KOPT-K1 (cell line): ENCODE results near the gene LRRN3.

Experiments used
- H3K27ac ChIP-seq: fragments of 200-600 bp; sonication (generic); 2 replicates; pipeline ENCODE4 v1.5.1; 2016; ENCODE audit warnings: antibody characterized with exemption, mild to moderate bottlenecking, low read depth, low read length; ENCODE audit not compliant: poor library complexity, severe bottlenecking
- H3K36me3 ChIP-seq: fragments of 200-600 bp; sonication (generic); 2 replicates; pipeline ENCODE4 v1.5.1; 2017; ENCODE audit warnings: antibody characterized with exemption, mild to moderate bottlenecking, low read length, moderate library complexity; ENCODE audit not compliant: insufficient read depth
- H3K9me3 ChIP-seq: fragments of 200-600 bp; sonication (generic); 2 replicates; pipeline ENCODE4 v1.5.1; 2017; ENCODE audit warnings: antibody characterized with exemption, low read length, mild to moderate bottlenecking; ENCODE audit not compliant: insufficient read depth, poor library complexity, severe bottlenecking

The LRRN3 gene

GRCh38 chr7:111090846-111091245 is at the start of gene LRRN3:
Gene LRRN3 (plus strand): TSS chr7:111091127. CDS start chr7:111122773, 31,646 bp downstream.
- H3K36me3 ChIP-seq = no peaks in the 10 kb centered on the region
- no peaks in the 10 kb centered on the region for H3K9me3 ChIP-seq
- no peak within 1 kb of the TSS for H3K27ac ChIP-seq

- H3K27ac ChIP-seq = no peak overlapping the region
- no peaks in the 10 kb centered on the region for H3K9me3 ChIP-seq
- no peaks in the 10 kb centered on the region for H3K36me3 ChIP-seq
Measured at GRCh38 chr7:111041577-111041976, 49.4 kb upstream of the LRRN3 start.

GRCh38 chr7:111042842-111043241 is 48.1 kb upstream of the LRRN3 start:
- H3K9me3 ChIP-seq = no peaks in the 10 kb centered on the region
- H3K36me3 ChIP-seq = no peaks in the 10 kb centered on the region
- no peak overlapping the region for H3K27ac ChIP-seq

GRCh38 chr7:111043561-111043960 is 47.4 kb upstream of the LRRN3 start:
- no peak overlapping the region for H3K27ac ChIP-seq
- H3K36me3 ChIP-seq = no peaks in the 10 kb centered on the region
- no peaks in the 10 kb centered on the region for H3K9me3 ChIP-seq

- no peak overlapping the region for H3K27ac ChIP-seq
- no peaks in the 10 kb centered on the region for H3K36me3 ChIP-seq
- H3K9me3 ChIP-seq = no peaks in the 10 kb centered on the region
Measured at GRCh38 chr7:111045449-111045848, 45.5 kb upstream of the LRRN3 start.

- H3K36me3 ChIP-seq = no peaks in the 10 kb centered on the region
- H3K27ac ChIP-seq = no peak overlapping the region
Measured at GRCh38 chr7:111047595-111047994, 43.3 kb upstream of the LRRN3 start.

GRCh38 chr7:111049971-111050680 is 40.8 kb upstream of the LRRN3 start:
- no peak overlapping the region for H3K27ac ChIP-seq
- H3K9me3 ChIP-seq = no peaks in the 10 kb centered on the region
- no peaks in the 10 kb centered on the region for H3K36me3 ChIP-seq

More at GRCh38 chr7:111047595-111047994, 43.3 kb upstream of the LRRN3 start:
- no peaks in the 10 kb centered on the region for H3K9me3 ChIP-seq

GRCh38 chr7:111050875-111051416 is 40.0 kb upstream of the LRRN3 start:
- no peak overlapping the region for H3K27ac ChIP-seq
- no peaks in the 10 kb centered on the region for H3K9me3 ChIP-seq
- no peaks in the 10 kb centered on the region for H3K36me3 ChIP-seq

- Histone ChIP-seq H3K36me3 (no peaks in the 10 kb centered on the region), H3K27ac (no peak overlapping the region), H3K9me3 (no peaks in the 10 kb centered on the region)
Measured at GRCh38 chr7:111051832-111052231, 39.1 kb upstream of the LRRN3 start.

- no peaks in the 10 kb centered on the region for H3K9me3 ChIP-seq
- H3K36me3 ChIP-seq = no peaks in the 10 kb centered on the region
- H3K27ac ChIP-seq = no peak overlapping the region
Measured at GRCh38 chr7:111053035-111053434, 37.9 kb upstream of the LRRN3 start.

GRCh38 chr7:111056371-111056770 is 34.6 kb upstream of the LRRN3 start:
- H3K27ac ChIP-seq = no peak overlapping the region
- H3K36me3 ChIP-seq = no peaks in the 10 kb centered on the region
- peaks cover 6% of the 10 kb centered on the region for H3K9me3 ChIP-seq

GRCh38 chr7:111057066-111057465 is 33.9 kb upstream of the LRRN3 start:
- Histone ChIP-seq H3K36me3 (no peaks in the 10 kb centered on the region), H3K9me3 (peaks cover 12% of the 10 kb centered on the region)

GRCh38 chr7:111059833-111060232 is 31.1 kb upstream of the LRRN3 start:
- H3K9me3 ChIP-seq = peaks cover 40% of the 10 kb centered on the region
- H3K36me3 ChIP-seq = no peaks in the 10 kb centered on the region
- H3K27ac ChIP-seq = no peak overlapping the region

More at GRCh38 chr7:111057066-111057465, 33.9 kb upstream of the LRRN3 start:
- no peak overlapping the region for H3K27ac ChIP-seq

GRCh38 chr7:111063166-111063565 is 27.8 kb upstream of the LRRN3 start:
- H3K36me3 ChIP-seq = no peaks in the 10 kb centered on the region
- no peak overlapping the region for H3K27ac ChIP-seq
- peaks cover 56% of the 10 kb centered on the region for H3K9me3 ChIP-seq

GRCh38 chr7:111067251-111067650 is 23.7 kb upstream of the LRRN3 start:
- H3K27ac ChIP-seq = no peak overlapping the region
- H3K36me3 ChIP-seq = no peaks in the 10 kb centered on the region
- peaks cover 42% of the 10 kb centered on the region for H3K9me3 ChIP-seq

GRCh38 chr7:111067682-111068081 is 23.2 kb upstream of the LRRN3 start:
- Histone ChIP-seq H3K27ac (no peak overlapping the region), H3K36me3 (no peaks in the 10 kb centered on the region), H3K9me3 (peaks cover 38% of the 10 kb centered on the region)
